Psoas muscle (tissue), 8 donors: ENCODE data around the gene IL1RAPL1. TPM values are rescaled to one million over a fixed set of nuclear protein-coding genes. Genes with fewer than 3 reads are reported as not detected.

Source experiments
- ATAC-seq, 4 donors: fragments of 200-7000 bp; cut with Tn5 transposase; one replicate each; pipeline ENCODE4 v1.9.1; 2020; ENCODE audit warnings: moderate library complexity in 3 of 4, mild to moderate bottlenecking in 2 of 4
- DNase-seq, 2 donors: peaks; one replicate each; pipeline ENCODE4 v3.0.0-alpha.2; 2020
- H3K27ac ChIP-seq: fragments of 200-600 bp; one replicate; pipeline ENCODE4 v1.8.0; 2022
- H3K27me3 ChIP-seq, 3 donors: fragments of 200-600 bp in 1 of 3; one replicate each; pipeline versions ENCODE4 v1.6.1 to v1.8.0; 2013 to 2022; ENCODE audit warnings: low read length in 2 of 3, mild to moderate bottlenecking in 2 of 3, moderate library complexity in 1 of 3; ENCODE audit not compliant: insufficient read depth in 3 of 3
- H3K36me3 ChIP-seq, 2 donors: fragments of 200-600 bp in 1 of 2; one replicate each; pipeline versions ENCODE4 v1.6.1 to v1.8.0; 2013 to 2022; ENCODE audit warnings: low read depth in 1 of 2, mild to moderate bottlenecking in 1 of 2, moderate library complexity in 1 of 2; ENCODE audit not compliant: insufficient read depth in 1 of 2
- H3K4me1 ChIP-seq: fragments of 200-600 bp; one replicate; pipeline ENCODE4 v1.8.0; 2022
- H3K4me3 ChIP-seq: fragments of 200-600 bp; one replicate; pipeline ENCODE4 v1.8.0; 2022; ENCODE audit warnings: mild to moderate bottlenecking
- H3K9me3 ChIP-seq: fragments of 200-600 bp; one replicate; pipeline ENCODE4 v1.8.0; 2022
- WGBS, 3 donors: extraction: QIAGEN DNeasy Blood & Tissue Kit; methylation state at CpG; one replicate each; pipeline versions ENCODE4 v1.1.6 to v1.1.7; 2013; 5-methylcytosine and 5-hydroxymethylcytosine counted together
- intact Hi-C, 2 donors: fragments of 100-400 bp; cut with DNase I; formaldehyde crosslinking; loops; one replicate each; pipeline versions ENCODE4 v1.11.0 to v1.14.2; 2022
- polyA plus RNA-seq, 3 donors: library from polyadenylated mRNA; stranded (reverse); fragments of 200-250 nt; gene quantifications; one replicate each; pipeline ENCODE4 v1.2.3, GENCODE V29; 2013
- total RNA-seq, 4 donors: library from RNA; stranded (reverse); fragmentation: NEBNext Ultra II Directional in 2 of 4; extraction: Animal tissue kit (Norgen Biotek cat#: 25700) in 2 of 4; gene quantifications; one replicate each; pipeline versions ENCODE4 v1.2.1 to v1.2.4, GENCODE V29; 2021 to 2023
- TF ChIP-seq, protein P1 (sequence below): fragments of 200-600 bp; IDR thresholded peaks from one replicate; pipeline ENCODE4 v1.8.0; 2022; ENCODE audit warnings: antibody characterized with exemption
- donor health status: healthy with polysubstance abuse.
- donor health status: DM: no; HTN: no; CAD: no; lungs with moderate emphysema.
- donor health status: Bipolar disorder and iron deficiency.
- donor health status: healthy.
- donor health status: DM: yes; HTN: yes; CAD: no.
- donor health status: DM: no; HTN: no; CAD: no.
- donor health status: DM: no; HTN: no; CAD: no.
- donor health status: DM: yes; HTN: yes; CAD: no.

IL1RAPL1 gene
- total and polyA plus RNA-seq, 7 donors: 0.04 to 0.50 (median 0.19) TPM; not detected in 1

DNA sequence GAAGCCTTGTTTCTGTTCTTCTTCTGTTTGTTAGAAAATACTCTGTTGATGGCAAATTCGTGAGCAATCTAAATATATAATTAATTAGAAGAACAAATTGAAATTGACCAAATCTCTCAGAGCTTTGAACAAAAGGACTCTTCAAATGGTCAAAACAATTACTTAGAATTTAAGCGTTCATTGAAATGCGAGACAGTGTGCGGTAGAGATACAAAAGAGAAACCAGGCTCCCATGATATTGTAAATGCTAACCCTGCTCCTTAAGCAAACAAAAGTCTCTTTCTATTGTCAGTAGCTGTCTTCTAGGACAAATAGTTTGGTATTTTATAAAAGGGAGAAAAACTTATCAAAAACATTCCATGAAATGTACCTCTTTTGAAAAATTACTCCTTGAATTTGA is 1174.8 kb downstream of the IL1RAPL1 start:
- no peak for DNase-seq
- WGBS, 3 donors: 57 to 75% (median 70%) methylated on average over 4 of the region's 4 CpGs
- ATAC-seq: no peak
- Histone ChIP-seq H3K36me3 (no peaks in the 10 kb centered on the region), H3K27me3 (no peaks in the 10 kb centered on the region), H3K4me1 (no peaks in the 10 kb centered on the region), H3K4me3 (no peak overlapping the region), H3K9me3 (no peaks in the 10 kb centered on the region), H3K27ac (no peak overlapping the region)
- intact Hi-C loops: no loop called here
- TF ChIP-seq, protein P1, sequence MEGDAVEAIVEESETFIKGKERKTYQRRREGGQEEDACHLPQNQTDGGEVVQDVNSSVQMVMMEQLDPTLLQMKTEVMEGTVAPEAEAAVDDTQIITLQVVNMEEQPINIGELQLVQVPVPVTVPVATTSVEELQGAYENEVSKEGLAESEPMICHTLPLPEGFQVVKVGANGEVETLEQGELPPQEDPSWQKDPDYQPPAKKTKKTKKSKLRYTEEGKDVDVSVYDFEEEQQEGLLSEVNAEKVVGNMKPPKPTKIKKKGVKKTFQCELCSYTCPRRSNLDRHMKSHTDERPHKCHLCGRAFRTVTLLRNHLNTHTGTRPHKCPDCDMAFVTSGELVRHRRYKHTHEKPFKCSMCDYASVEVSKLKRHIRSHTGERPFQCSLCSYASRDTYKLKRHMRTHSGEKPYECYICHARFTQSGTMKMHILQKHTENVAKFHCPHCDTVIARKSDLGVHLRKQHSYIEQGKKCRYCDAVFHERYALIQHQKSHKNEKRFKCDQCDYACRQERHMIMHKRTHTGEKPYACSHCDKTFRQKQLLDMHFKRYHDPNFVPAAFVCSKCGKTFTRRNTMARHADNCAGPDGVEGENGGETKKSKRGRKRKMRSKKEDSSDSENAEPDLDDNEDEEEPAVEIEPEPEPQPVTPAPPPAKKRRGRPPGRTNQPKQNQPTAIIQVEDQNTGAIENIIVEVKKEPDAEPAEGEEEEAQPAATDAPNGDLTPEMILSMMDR: no peak

DNA sequence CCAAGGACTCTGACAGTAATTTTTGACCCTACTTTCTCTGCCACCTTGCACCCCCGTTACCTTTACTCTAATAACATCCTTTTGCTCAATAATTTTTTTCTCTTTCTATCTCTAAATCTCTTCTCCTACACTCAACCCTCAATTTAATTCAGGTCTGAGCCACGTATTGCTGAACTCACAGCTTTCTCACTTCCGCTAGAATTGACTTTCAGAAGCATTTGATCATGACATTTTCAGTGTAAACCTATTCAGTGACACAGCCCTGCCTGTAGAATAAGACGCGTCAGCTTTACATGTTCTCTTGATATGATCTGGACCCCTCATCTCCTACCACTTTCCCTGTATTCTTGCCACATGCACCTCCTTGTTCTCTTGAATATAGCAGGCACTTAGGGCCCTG is 1188.6 kb downstream of the IL1RAPL1 start:
- WGBS, 3 donors: 78 to 92% (median 91%) methylated on average over 5 of the region's 5 CpGs
- DNase-seq (no peak), ATAC-seq (no peak)
- Histone ChIP-seq H3K4me1 (no peaks in the 10 kb centered on the region), H3K9me3 (no peaks in the 10 kb centered on the region), H3K4me3 (no peak overlapping the region), H3K36me3 (no peaks in the 10 kb centered on the region), H3K27me3 (no peaks in the 10 kb centered on the region), H3K27ac (no peak overlapping the region)
- TF ChIP-seq, protein P1: no peak
- intact Hi-C loops: no loop called here

DNA sequence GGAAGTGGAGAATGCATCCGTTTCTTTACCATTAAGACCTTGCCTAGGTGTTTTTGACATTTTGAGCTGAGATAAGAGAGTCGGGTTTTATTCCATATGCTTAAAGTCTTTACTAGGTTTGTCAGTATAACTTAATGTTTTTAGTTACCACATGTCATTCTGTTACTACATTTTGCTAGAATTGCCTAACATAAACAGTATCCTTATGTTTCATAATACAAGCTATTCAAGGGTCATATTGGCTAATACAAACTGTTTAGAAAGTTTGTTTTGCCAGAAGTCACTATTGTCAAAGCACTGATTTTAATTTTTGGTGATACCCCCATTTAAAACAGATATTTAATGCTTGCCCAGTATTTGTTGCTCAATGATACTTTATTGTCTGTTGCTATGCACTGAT is 1200.4 kb downstream of the IL1RAPL1 start:
- Histone ChIP-seq H3K27ac (no peak overlapping the region), H3K36me3 (no peaks in the 10 kb centered on the region), H3K27me3 (no peaks in the 10 kb centered on the region), H3K4me1 (no peaks in the 10 kb centered on the region), H3K9me3 (no peaks in the 10 kb centered on the region), H3K4me3 (no peak overlapping the region)
- 67 to 97% (median 90%) methylated on average over 2 of the region's 2 CpGs for WGBS, 3 donors
- intact Hi-C loops: no loop called here
- ATAC-seq: no peak
- TF ChIP-seq, protein P1: no peak
- no peak for DNase-seq

DNA sequence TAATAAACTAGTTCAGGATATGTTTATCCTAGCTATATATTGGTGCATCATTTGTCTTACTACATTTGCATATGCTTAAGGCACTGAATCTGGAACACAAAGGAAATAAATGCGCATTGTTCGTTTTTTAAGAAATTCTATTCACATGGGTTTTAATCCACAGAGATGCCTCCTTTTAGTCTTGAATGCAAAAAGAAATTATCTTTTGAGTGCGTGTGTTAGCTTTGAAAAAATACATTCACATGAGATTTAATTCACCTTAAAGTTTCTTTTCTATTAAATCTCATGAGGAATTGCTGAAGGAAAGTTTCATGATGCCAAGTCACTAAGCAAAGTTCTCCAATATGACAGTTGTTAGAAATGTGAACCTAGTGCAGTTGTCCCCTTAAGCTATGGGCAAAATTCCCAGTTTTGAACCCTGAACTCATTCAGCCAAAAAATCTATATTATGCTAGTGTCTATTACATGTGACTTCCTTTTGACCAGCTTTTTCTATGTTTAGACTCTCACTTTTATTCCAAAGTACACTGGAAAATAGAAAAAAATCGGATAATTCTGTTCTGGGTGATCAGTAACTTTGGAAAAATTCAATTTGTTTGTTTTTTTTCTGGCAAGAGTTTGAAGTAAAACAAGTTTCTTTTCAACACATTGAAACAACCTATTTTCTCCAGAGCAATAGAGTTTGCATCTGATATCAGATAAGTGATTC is 1201.9 kb downstream of the IL1RAPL1 start:
- Histone ChIP-seq H3K36me3 (no peaks in the 10 kb centered on the region), H3K4me3 (no peak overlapping the region), H3K27ac (no peak overlapping the region), H3K27me3 (no peaks in the 10 kb centered on the region), H3K4me1 (no peaks in the 10 kb centered on the region), H3K9me3 (no peaks in the 10 kb centered on the region)
- intact Hi-C loops: no loop called here
- WGBS, 3 donors: 63 to 76% (median 70%) methylated on average over 4 of the region's 4 CpGs
- TF ChIP-seq, protein P1: no peak
- no peak for ATAC-seq
- DNase-seq: no peak

DNA sequence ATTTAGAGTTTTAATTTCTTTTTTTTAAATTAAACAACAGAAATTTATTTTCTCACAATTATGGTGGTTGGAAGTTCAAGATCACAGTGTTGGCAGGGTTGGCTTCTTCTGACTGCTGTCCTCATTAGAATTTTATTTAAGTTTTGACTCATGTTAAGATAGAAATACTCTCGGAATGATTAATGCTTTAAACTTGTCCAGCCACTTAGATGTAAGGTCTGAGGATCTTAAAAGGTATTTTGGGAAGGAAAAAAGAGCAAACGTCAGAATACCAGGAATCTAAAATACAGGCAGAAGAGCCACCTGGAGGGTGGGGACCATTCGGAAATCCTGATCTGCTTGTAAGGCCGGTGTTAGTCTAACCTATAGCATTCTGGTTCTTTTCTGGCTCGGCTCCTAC is 1205.1 kb downstream of the IL1RAPL1 start:
- TF ChIP-seq, protein P1: no peak
- H3K36me3 ChIP-seq: no peaks in the 10 kb centered on the region
- DNase-seq (no peak), ATAC-seq (no peak)
- H3K4me3 ChIP-seq: no peak overlapping the region
- intact Hi-C loops: no loop called here
- no peaks in the 10 kb centered on the region for H3K4me1 ChIP-seq
- H3K27ac ChIP-seq: no peak overlapping the region
- 64 to 81% (median 79%) methylated on average over 5 of the region's 5 CpGs for WGBS, 3 donors
- no peaks in the 10 kb centered on the region for H3K27me3 ChIP-seq
- no peaks in the 10 kb centered on the region for H3K9me3 ChIP-seq
